ENCODE measurements around the gene RNF13.

RNF13 gene

GRCh38 chr3:149777414-149778214, 35.4 kb upstream of the RNF13 start:
- Histone ChIP-seq H3K4me3 (ENCODE audit: low read depth, low read length) (no peak overlapping the region), H3K27ac (no peak overlapping the region), H3K27me3 (replicated peaks) (no peaks in the 10 kb centered on the region), H3K36me3 (replicated peaks) (no peaks in the 10 kb centered on the region)
- in situ Hi-C loops (cut with HindIII; ENCODE audit: low pct_ligation_motif_present, low sequenced_read_pairs), result no loop called here
- DNase-seq, result no peak
- TF ChIP-seq CTCF (IDR thresholded peaks at IDR 0.05; ENCODE audit: low read depth, low read length, missing control alignments), result no peak

- H3K27me3 ChIP-seq (replicated peaks), result no peaks in the 10 kb centered on the region
- in situ Hi-C loops (cut with HindIII; ENCODE audit: low pct_ligation_motif_present, low sequenced_read_pairs), result no loop called here
- no peak for DNase-seq
- H3K36me3 ChIP-seq (replicated peaks), result no peaks in the 10 kb centered on the region
- no peak overlapping the region for H3K4me3 ChIP-seq (ENCODE audit: low read depth, low read length)
- H3K27ac ChIP-seq, result no peak overlapping the region
- TF ChIP-seq CTCF (IDR thresholded peaks at IDR 0.05; ENCODE audit: low read depth, low read length, missing control alignments), result no peak
Measured at GRCh38 chr3:149781211-149781610, 31.8 kb upstream of the RNF13 start.

GRCh38 chr3:149781741-149782140, 31.3 kb upstream of the RNF13 start:
- in situ Hi-C loops (cut with HindIII; ENCODE audit: low pct_ligation_motif_present, low sequenced_read_pairs), result no loop called here
- TF ChIP-seq CTCF (IDR thresholded peaks at IDR 0.05; ENCODE audit: low read depth, low read length, missing control alignments), result no peak
- Histone ChIP-seq H3K27me3 (replicated peaks) (no peaks in the 10 kb centered on the region), H3K36me3 (replicated peaks) (no peaks in the 10 kb centered on the region), H3K4me3 (ENCODE audit: low read depth, low read length) (no peak overlapping the region), H3K27ac (no peak overlapping the region)
- DNase-seq, result no peak

- no peaks in the 10 kb centered on the region for H3K36me3 ChIP-seq (replicated peaks)
- in situ Hi-C loops (cut with HindIII; ENCODE audit: low pct_ligation_motif_present, low sequenced_read_pairs), result no loop called here
- DNase-seq, result no peak
- no peaks in the 10 kb centered on the region for H3K27me3 ChIP-seq (replicated peaks)
- no peak overlapping the region for H3K27ac ChIP-seq
- TF ChIP-seq CTCF (IDR thresholded peaks at IDR 0.05; ENCODE audit: low read depth, low read length, missing control alignments), result no peak
- H3K4me3 ChIP-seq (ENCODE audit: low read depth, low read length), result no peak overlapping the region
Measured at GRCh38 chr3:149783576-149783975, 29.4 kb upstream of the RNF13 start.

GRCh38 chr3:149784064-149784704, 28.8 kb upstream of the RNF13 start:
- H3K27ac ChIP-seq, result no peak overlapping the region
- no peak for TF ChIP-seq CTCF (IDR thresholded peaks at IDR 0.05; ENCODE audit: low read depth, low read length, missing control alignments)
- no peak for DNase-seq
- in situ Hi-C loops (cut with HindIII; ENCODE audit: low pct_ligation_motif_present, low sequenced_read_pairs), result no loop called here
- no peaks in the 10 kb centered on the region for H3K36me3 ChIP-seq (replicated peaks)
- H3K4me3 ChIP-seq (ENCODE audit: low read depth, low read length), result no peak overlapping the region
- H3K27me3 ChIP-seq (replicated peaks), result no peaks in the 10 kb centered on the region

Measured in brain microvascular endothelial cell (primary cell).